Measurements from ENCODE around the gene GREB1. TPM values are rescaled to one million over a fixed set of nuclear protein-coding genes. Genes with fewer than 3 reads are reported as not detected.

GREB1 gene
- total and polyA plus RNA-seq, 2 of the 13 experiments (the other 11 are each of a cell fraction or from before 2014, with no cell fraction given) = 31.3 to 61.2 TPM

DNA sequence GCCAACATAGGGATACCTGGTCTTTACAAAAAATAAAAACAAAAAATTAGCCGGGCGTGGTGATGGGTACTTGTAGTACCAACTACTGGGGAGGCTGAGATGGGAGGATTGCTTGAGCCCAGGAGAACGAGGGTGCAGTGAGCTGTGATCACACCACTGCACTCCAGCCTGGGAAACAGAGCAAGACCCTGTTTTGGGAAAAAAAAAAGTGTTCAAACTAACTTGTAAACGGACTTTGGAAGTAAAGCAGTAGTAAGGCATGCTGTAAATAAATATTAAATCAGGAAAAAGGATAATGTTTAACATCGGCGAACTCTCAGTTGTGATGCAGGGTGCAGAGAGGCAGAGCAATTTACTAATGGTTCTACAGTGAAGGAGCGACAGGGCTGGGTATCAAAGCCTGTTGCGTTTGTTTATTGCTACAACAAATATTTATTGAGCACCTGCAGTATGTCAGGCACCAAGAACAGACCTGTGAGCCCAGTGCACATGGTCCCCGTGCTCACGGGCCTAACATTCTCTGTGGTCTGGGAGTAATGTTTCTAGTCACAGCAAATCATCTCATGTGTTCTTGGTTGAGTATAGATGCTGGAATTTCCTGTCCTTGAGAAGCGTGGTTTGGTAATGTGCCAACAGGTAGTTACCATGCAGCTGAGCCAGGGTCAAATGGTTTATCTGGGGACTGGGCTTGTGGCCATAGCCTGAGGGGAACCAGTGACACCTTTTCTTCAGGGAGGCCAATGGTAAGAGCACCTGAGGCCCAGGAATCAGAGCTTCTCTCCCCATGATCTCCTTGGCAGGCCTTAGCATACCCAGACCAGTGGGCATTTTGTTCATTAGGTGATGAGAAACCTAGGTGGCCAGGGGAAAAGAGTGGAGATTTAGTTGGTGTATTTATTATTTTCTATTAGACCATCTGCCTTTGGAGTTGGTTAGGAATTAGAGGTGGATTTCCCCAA lies 27.9 kb upstream of the GREB1 start (continued):
- TF ChIP-seq HHEX (CRISPR knock-in tag; IDR thresholded peaks at IDR 0.05) (peak; percentile 83), KLF13 (CRISPR knock-in tag; IDR thresholded peaks at IDR 0.05) (0 out of 2 replicates have a peak, but pooled peaks have one; percentile 52), FOXM1 (CRISPR knock-in tag; IDR thresholded peaks at IDR 0.05) (no peak), ELF1 (CRISPR knock-in tag; IDR thresholded peaks at IDR 0.05) (peak; percentile 28; the same call in 1 of the 2 replicates), SMARCE1 (IDR thresholded peaks at IDR 0.05; ENCODE audit: borderline replicate concordance) (no peak), MLXIP (CRISPR knock-in tag; IDR thresholded peaks at IDR 0.05; ENCODE audit: borderline replicate concordance) (no peak), ZNF569 (CRISPR knock-in tag; IDR thresholded peaks at IDR 0.05; ENCODE audit: borderline replicate concordance) (no peak), SIN3B (IDR thresholded peaks at IDR 0.05; ENCODE audit: low read length) (0 out of 2 replicates have a peak, but pooled peaks have one; percentile 11), YEATS2 (CRISPR knock-in tag; IDR thresholded peaks at IDR 0.05; ENCODE audit: borderline replicate concordance) (no peak), ZNF331 (CRISPR knock-in tag; IDR thresholded peaks at IDR 0.05) (peak; percentile 88; the same call in 1 of the 2 replicates), PPARG (CRISPR knock-in tag; conservative IDR thresholded peaks at IDR 0.05) (no peak; the same call in none of the 2 replicates), ZMYM3 (CRISPR knock-in tag; IDR thresholded peaks at IDR 0.05) (peak; percentile 96), ZNF501 (CRISPR knock-in tag; IDR thresholded peaks at IDR 0.05) (peak; percentile 95), ISX (CRISPR knock-in tag; conservative IDR thresholded peaks at IDR 0.05) (no peak), FIP1L1 (IDR thresholded peaks at IDR 0.05; ENCODE audit: borderline replicate concordance, insufficient read depth, low read depth, low read length) (0 out of 2 replicates have a peak, but pooled peaks have one; percentile 7), ZFP36 (IDR thresholded peaks at IDR 0.05; ENCODE audit: borderline replicate concordance, low read depth, low read length, partially characterized antibody) (no peak)
- TF ChIP-seq, protein P1, sequence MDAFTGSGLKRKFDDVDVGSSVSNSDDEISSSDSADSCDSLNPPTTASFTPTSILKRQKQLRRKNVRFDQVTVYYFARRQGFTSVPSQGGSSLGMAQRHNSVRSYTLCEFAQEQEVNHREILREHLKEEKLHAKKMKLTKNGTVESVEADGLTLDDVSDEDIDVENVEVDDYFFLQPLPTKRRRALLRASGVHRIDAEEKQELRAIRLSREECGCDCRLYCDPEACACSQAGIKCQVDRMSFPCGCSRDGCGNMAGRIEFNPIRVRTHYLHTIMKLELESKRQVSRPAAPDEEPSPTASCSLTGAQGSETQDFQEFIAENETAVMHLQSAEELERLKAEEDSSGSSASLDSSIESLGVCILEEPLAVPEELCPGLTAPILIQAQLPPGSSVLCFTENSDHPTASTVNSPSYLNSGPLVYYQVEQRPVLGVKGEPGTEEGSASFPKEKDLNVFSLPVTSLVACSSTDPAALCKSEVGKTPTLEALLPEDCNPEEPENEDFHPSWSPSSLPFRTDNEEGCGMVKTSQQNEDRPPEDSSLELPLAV (CRISPR knock-in tag; conservative IDR thresholded peaks at IDR 0.05; ENCODE audit: low read depth) = no peak
- TF ChIP-seq, protein P2, sequence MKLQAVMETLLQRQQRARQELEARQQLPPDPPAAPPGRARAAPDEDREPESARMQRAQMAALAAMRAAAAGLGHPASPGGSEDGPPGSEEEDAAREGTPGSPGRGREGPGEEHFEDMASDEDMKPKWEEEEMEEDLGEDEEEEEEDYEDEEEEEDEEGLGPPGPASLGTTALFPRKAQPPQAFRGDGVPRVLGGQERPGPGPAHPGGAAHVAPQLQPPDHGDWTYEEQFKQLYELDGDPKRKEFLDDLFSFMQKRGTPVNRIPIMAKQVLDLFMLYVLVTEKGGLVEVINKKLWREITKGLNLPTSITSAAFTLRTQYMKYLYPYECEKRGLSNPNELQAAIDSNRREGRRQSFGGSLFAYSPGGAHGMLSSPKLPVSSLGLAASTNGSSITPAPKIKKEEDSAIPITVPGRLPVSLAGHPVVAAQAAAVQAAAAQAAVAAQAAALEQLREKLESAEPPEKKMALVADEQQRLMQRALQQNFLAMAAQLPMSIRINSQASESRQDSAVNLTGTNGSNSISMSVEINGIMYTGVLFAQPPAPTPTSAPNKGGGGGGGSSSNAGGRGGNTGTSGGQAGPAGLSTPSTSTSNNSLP (IDR thresholded peaks at IDR 0.05; ENCODE audit: low read depth, low read length) = peak; percentile 95
- TF ChIP-seq, protein P3, sequence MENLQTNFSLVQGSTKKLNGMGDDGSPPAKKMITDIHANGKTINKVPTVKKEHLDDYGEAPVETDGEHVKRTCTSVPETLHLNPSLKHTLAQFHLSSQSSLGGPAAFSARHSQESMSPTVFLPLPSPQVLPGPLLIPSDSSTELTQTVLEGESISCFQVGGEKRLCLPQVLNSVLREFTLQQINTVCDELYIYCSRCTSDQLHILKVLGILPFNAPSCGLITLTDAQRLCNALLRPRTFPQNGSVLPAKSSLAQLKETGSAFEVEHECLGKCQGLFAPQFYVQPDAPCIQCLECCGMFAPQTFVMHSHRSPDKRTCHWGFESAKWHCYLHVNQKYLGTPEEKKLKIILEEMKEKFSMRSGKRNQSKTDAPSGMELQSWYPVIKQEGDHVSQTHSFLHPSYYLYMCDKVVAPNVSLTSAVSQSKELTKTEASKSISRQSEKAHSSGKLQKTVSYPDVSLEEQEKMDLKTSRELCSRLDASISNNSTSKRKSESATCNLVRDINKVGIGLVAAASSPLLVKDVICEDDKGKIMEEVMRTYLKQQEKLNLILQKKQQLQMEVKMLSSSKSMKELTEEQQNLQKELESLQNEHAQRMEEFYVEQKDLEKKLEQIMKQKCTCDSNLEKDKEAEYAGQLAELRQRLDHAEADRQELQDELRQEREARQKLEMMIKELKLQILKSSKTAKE (CRISPR knock-in tag; IDR thresholded peaks at IDR 0.05; ENCODE audit: borderline replicate concordance) = peak; percentile 78; the same call in 1 of the 2 replicates

Measured in HepG2 (cell line).